ENCODE measurements around the gene MORF4L2.

- TF ChIP-seq, protein P1, sequence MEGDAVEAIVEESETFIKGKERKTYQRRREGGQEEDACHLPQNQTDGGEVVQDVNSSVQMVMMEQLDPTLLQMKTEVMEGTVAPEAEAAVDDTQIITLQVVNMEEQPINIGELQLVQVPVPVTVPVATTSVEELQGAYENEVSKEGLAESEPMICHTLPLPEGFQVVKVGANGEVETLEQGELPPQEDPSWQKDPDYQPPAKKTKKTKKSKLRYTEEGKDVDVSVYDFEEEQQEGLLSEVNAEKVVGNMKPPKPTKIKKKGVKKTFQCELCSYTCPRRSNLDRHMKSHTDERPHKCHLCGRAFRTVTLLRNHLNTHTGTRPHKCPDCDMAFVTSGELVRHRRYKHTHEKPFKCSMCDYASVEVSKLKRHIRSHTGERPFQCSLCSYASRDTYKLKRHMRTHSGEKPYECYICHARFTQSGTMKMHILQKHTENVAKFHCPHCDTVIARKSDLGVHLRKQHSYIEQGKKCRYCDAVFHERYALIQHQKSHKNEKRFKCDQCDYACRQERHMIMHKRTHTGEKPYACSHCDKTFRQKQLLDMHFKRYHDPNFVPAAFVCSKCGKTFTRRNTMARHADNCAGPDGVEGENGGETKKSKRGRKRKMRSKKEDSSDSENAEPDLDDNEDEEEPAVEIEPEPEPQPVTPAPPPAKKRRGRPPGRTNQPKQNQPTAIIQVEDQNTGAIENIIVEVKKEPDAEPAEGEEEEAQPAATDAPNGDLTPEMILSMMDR (IDR thresholded peaks at IDR 0.05), result no peak
- no peak for TF ChIP-seq MXI1 (IDR thresholded peaks at IDR 0.05; ENCODE audit: low read depth, low read length)
Observed at GRCh38 chrX:103651151-103651773, 35.2 kb downstream of the MORF4L2 start.
